HEK293 (cell line): ENCODE data around the gene TNFRSF25.
A peak's percentile ranks its signal among the peaks of the same experiment; 100 is the strongest.

Experiments
- BCL11B ChIP-seq: fragments of 450-650 bp; formaldehyde crosslinking; IDR thresholded peaks from 2 replicates; pipeline ENCODE4 v1.5.1; 2016; ENCODE audit warnings: low read depth, missing biosample characterization, missing genetic modification characterization
- GLI2 ChIP-seq: fragments of 450-650 bp; formaldehyde crosslinking; IDR thresholded peaks from 2 replicates; pipeline ENCODE4; 2017; ENCODE audit warnings: missing biosample characterization, missing genetic modification characterization, low read depth, borderline replicate concordance
- GLIS1 ChIP-seq: fragments of 450-650 bp; formaldehyde crosslinking; IDR thresholded peaks from 2 replicates; pipeline ENCODE4 v1.5.1; 2016; ENCODE audit warnings: missing biosample characterization, missing genetic modification characterization
- KLF17 ChIP-seq: fragments of 450-650 bp; formaldehyde crosslinking; IDR thresholded peaks from 2 replicates; pipeline ENCODE4 v1.5.1; 2016; ENCODE audit warnings: missing biosample characterization, missing genetic modification characterization
- MZF1 ChIP-seq: fragments of 450-650 bp; formaldehyde crosslinking; IDR thresholded peaks from 2 replicates; pipeline ENCODE4 v1.5.1; 2017; ENCODE audit warnings: missing biosample characterization, missing genetic modification characterization, borderline replicate concordance
- PATZ1 ChIP-seq: fragments of 450-650 bp; formaldehyde crosslinking; IDR thresholded peaks from 2 replicates; pipeline ENCODE4 v1.5.1; 2016; ENCODE audit warnings: missing biosample characterization, missing genetic modification characterization
- SP2 ChIP-seq: fragments of 450-650 bp; formaldehyde crosslinking; IDR thresholded peaks from 2 replicates; pipeline ENCODE4 v1.5.1; 2016; ENCODE audit warnings: missing biosample characterization, missing genetic modification characterization
- ZBTB17 ChIP-seq: fragments of 450-650 bp; formaldehyde crosslinking; IDR thresholded peaks from 2 replicates; pipeline ENCODE4 v1.5.1; 2016; ENCODE audit warnings: missing biosample characterization, missing genetic modification characterization
- ZBTB48 ChIP-seq: fragments of 450-650 bp; formaldehyde crosslinking; IDR thresholded peaks from 2 replicates; pipeline ENCODE4 v1.5.1; 2016; ENCODE audit warnings: missing biosample characterization, missing genetic modification characterization
- ZEB2 ChIP-seq: fragments of 450-650 bp; formaldehyde crosslinking; IDR thresholded peaks from 2 replicates; pipeline ENCODE4 v1.5.1; 2016; ENCODE audit warnings: missing biosample characterization, missing genetic modification characterization
- ZIC2 ChIP-seq: fragments of 450-650 bp; formaldehyde crosslinking; IDR thresholded peaks from 2 replicates; pipeline ENCODE4 v1.5.1; 2016; ENCODE audit warnings: missing biosample characterization, missing genetic modification characterization
- ZNF10 ChIP-seq: fragments of 450-650 bp; formaldehyde crosslinking; IDR thresholded peaks from 2 replicates; pipeline ENCODE4 v1.5.1; 2017; ENCODE audit warnings: missing biosample characterization, missing genetic modification characterization
- ZNF132 ChIP-seq: fragments of 450-650 bp; formaldehyde crosslinking; IDR thresholded peaks from 2 replicates; pipeline ENCODE4 v1.5.1; 2017; ENCODE audit warnings: missing biosample characterization, missing genetic modification characterization, borderline replicate concordance
- ZNF138 ChIP-seq: fragments of 450-650 bp; formaldehyde crosslinking; IDR thresholded peaks from 2 replicates; pipeline ENCODE4 v1.5.1; 2016; ENCODE audit warnings: missing biosample characterization, missing genetic modification characterization, borderline replicate concordance
- ZNF140 ChIP-seq: fragments of 450-650 bp; formaldehyde crosslinking; IDR thresholded peaks from 2 replicates; pipeline ENCODE4 v1.5.1; 2016; ENCODE audit warnings: missing biosample characterization, missing genetic modification characterization
- ZNF155 ChIP-seq: fragments of 450-650 bp; formaldehyde crosslinking; IDR thresholded peaks from 2 replicates; pipeline ENCODE4 v1.5.1; 2016; ENCODE audit warnings: missing biosample characterization, missing genetic modification characterization
- ZNF274 ChIP-seq, 2 experiments: fragments of 200-500 bp in 1 of 2; fragments of 450-650 bp in 1 of 2; sonication (Bioruptor generic) in 1 of 2; formaldehyde crosslinking in 1 of 2; IDR thresholded peaks; 2 replicates each; pipeline versions ENCODE4 v1.5.1 to v1.6.1; 2014 to 2016; ENCODE audit warnings: borderline replicate concordance in 1 of 2, inconsistent platforms in 1 of 2, low read length in 1 of 2, missing biosample characterization in 1 of 2, missing genetic modification characterization in 1 of 2
- ZNF416 ChIP-seq: fragments of 450-650 bp; formaldehyde crosslinking; IDR thresholded peaks from 2 replicates; pipeline ENCODE4 v1.5.1; 2016; ENCODE audit warnings: missing biosample characterization, missing genetic modification characterization
- ZNF426 ChIP-seq: fragments of 450-650 bp; formaldehyde crosslinking; IDR thresholded peaks from 2 replicates; pipeline ENCODE4 v1.5.1; 2017; ENCODE audit warnings: missing biosample characterization, missing genetic modification characterization, mild to moderate bottlenecking, inconsistent platforms, moderate library complexity
- ZNF473 ChIP-seq: fragments of 450-650 bp; formaldehyde crosslinking; IDR thresholded peaks from 2 replicates; pipeline ENCODE4 v1.5.1; 2017; ENCODE audit warnings: missing biosample characterization, missing genetic modification characterization
- ZNF488 ChIP-seq: fragments of 450-650 bp; formaldehyde crosslinking; IDR thresholded peaks from 2 replicates; pipeline ENCODE4 v1.5.1; 2016; ENCODE audit warnings: missing biosample characterization, missing genetic modification characterization
- ZNF561 ChIP-seq: fragments of 450-650 bp; IDR thresholded peaks from 2 replicates; pipeline ENCODE4 v1.5.1; 2018; ENCODE audit warnings: missing biosample characterization, missing genetic modification characterization, borderline replicate concordance
- ZNF610 ChIP-seq: fragments of 450-650 bp; formaldehyde crosslinking; IDR thresholded peaks from 2 replicates; pipeline ENCODE4 v1.5.1; 2016; ENCODE audit warnings: missing biosample characterization, missing genetic modification characterization, borderline replicate concordance
- ZNF621 ChIP-seq: fragments of 450-650 bp; formaldehyde crosslinking; IDR thresholded peaks from 2 replicates; pipeline ENCODE4 v1.5.1; 2017; ENCODE audit warnings: missing biosample characterization, missing genetic modification characterization
- ZNF654 ChIP-seq: fragments of 450-650 bp; formaldehyde crosslinking; IDR thresholded peaks from 2 replicates; pipeline ENCODE4 v1.5.1; 2016; ENCODE audit warnings: low read depth, missing biosample characterization, missing genetic modification characterization
- ZNF768 ChIP-seq: fragments of 450-650 bp; formaldehyde crosslinking; IDR thresholded peaks from 2 replicates; pipeline ENCODE4 v1.5.1; 2018; ENCODE audit warnings: missing biosample characterization, mild to moderate bottlenecking, missing genetic modification characterization
- ZSCAN23 ChIP-seq: fragments of 450-650 bp; formaldehyde crosslinking; IDR thresholded peaks from 2 replicates; pipeline ENCODE4 v1.5.1; 2016; ENCODE audit warnings: missing biosample characterization, missing genetic modification characterization
- TF ChIP-seq, protein P1 (sequence below): fragments of 450-650 bp; IDR thresholded peaks from 2 replicates; pipeline ENCODE4 v1.5.1; 2018; ENCODE audit warnings: missing biosample characterization, mild to moderate bottlenecking, missing genetic modification characterization
- TF ChIP-seq, protein P2 (sequence below): fragments of 450-650 bp; formaldehyde crosslinking; IDR thresholded peaks from 2 replicates; pipeline ENCODE4 v1.5.1; 2016; ENCODE audit warnings: missing biosample characterization, missing genetic modification characterization, low read depth
- TF ChIP-seq, protein P3 (sequence below): fragments of 450-650 bp; formaldehyde crosslinking; IDR thresholded peaks from 2 replicates; pipeline ENCODE4 v1.5.1; 2017; ENCODE audit warnings: missing biosample characterization, missing genetic modification characterization
- TF ChIP-seq, protein P4 (sequence below): fragments of 450-650 bp; formaldehyde crosslinking; IDR thresholded peaks from 2 replicates; pipeline ENCODE4 v1.5.1; 2017; ENCODE audit warnings: missing biosample characterization, missing genetic modification characterization

TNFRSF25 gene

GRCh38 chr1:6438047-6438525 lies 27.9 kb downstream of the TNFRSF25 start (continued):
- TF ChIP-seq, protein P1, sequence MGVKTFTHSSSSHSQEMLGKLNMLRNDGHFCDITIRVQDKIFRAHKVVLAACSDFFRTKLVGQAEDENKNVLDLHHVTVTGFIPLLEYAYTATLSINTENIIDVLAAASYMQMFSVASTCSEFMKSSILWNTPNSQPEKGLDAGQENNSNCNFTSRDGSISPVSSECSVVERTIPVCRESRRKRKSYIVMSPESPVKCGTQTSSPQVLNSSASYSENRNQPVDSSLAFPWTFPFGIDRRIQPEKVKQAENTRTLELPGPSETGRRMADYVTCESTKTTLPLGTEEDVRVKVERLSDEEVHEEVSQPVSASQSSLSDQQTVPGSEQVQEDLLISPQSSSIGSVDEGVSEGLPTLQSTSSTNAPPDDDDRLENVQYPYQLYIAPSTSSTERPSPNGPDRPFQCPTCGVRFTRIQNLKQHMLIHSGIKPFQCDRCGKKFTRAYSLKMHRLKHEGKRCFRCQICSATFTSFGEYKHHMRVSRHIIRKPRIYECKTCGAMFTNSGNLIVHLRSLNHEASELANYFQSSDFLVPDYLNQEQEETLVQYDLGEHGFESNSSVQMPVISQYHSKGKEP (tag by site-specific recombination) = no peak
- TF ChIP-seq SP2 (tag by site-specific recombination) = no peak
- no peak for TF ChIP-seq ZNF140 (tag by site-specific recombination)
- no peak for TF ChIP-seq ZNF610 (tag by site-specific recombination)
- TF ChIP-seq ZNF10 (tag by site-specific recombination) = no peak
- TF ChIP-seq, protein P2, sequence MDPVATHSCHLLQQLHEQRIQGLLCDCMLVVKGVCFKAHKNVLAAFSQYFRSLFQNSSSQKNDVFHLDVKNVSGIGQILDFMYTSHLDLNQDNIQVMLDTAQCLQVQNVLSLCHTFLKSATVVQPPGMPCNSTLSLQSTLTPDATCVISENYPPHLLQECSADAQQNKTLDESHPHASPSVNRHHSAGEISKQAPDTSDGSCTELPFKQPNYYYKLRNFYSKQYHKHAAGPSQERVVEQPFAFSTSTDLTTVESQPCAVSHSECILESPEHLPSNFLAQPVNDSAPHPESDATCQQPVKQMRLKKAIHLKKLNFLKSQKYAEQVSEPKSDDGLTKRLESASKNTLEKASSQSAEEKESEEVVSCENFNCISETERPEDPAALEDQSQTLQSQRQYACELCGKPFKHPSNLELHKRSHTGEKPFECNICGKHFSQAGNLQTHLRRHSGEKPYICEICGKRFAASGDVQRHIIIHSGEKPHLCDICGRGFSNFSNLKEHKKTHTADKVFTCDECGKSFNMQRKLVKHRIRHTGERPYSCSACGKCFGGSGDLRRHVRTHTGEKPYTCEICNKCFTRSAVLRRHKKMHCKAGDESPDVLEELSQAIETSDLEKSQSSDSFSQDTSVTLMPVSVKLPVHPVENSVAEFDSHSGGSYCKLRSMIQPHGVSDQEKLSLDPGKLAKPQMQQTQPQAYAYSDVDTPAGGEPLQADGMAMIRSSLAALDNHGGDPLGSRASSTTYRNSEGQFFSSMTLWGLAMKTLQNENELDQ (tag by site-specific recombination) = no peak
- no peak for TF ChIP-seq ZNF274 (IDR thresholded peaks at IDR 0.05; ENCODE audit: low read length)
- no peak for TF ChIP-seq ZNF274 (tag by site-specific recombination; IDR thresholded peaks at IDR 0.05; ENCODE audit: borderline replicate concordance)
- no peak for TF ChIP-seq BCL11B (tag by site-specific recombination)
- TF ChIP-seq GLIS1 (tag by site-specific recombination) = peak; percentile 77
- TF ChIP-seq MZF1 (tag by site-specific recombination) = no peak
- no peak for TF ChIP-seq ZNF138 (tag by site-specific recombination)
- TF ChIP-seq, protein P3, sequence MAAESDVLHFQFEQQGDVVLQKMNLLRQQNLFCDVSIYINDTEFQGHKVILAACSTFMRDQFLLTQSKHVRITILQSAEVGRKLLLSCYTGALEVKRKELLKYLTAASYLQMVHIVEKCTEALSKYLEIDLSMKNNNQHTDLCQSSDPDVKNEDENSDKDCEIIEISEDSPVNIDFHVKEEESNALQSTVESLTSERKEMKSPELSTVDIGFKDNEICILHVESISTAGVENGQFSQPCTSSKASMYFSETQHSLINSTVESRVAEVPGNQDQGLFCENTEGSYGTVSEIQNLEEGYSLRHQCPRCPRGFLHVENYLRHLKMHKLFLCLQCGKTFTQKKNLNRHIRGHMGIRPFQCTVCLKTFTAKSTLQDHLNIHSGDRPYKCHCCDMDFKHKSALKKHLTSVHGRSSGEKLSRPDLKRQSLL (tag by site-specific recombination) = no peak
- TF ChIP-seq ZNF561 = no peak
- TF ChIP-seq ZBTB17 (tag by site-specific recombination) = 0 out of 2 replicates have a peak, but pooled peaks have one; percentile 24
- peak; percentile 61 for TF ChIP-seq PATZ1 (tag by site-specific recombination)
- TF ChIP-seq ZNF155 = no peak
- TF ChIP-seq ZSCAN23 (tag by site-specific recombination) = no peak
- TF ChIP-seq ZNF768 (tag by site-specific recombination) = 0 out of 2 replicates have a peak, but pooled peaks have one; percentile 21
- TF ChIP-seq ZNF654 = peak; percentile 82
- TF ChIP-seq ZNF426 (tag by site-specific recombination) = no peak
- no peak for TF ChIP-seq ZIC2 (tag by site-specific recombination)
- no peak for TF ChIP-seq ZNF132
- no peak for TF ChIP-seq ZBTB48 (tag by site-specific recombination)
- TF ChIP-seq KLF17 (tag by site-specific recombination) = no peak
- TF ChIP-seq ZNF416 (tag by site-specific recombination) = no peak
- TF ChIP-seq, protein P4, sequence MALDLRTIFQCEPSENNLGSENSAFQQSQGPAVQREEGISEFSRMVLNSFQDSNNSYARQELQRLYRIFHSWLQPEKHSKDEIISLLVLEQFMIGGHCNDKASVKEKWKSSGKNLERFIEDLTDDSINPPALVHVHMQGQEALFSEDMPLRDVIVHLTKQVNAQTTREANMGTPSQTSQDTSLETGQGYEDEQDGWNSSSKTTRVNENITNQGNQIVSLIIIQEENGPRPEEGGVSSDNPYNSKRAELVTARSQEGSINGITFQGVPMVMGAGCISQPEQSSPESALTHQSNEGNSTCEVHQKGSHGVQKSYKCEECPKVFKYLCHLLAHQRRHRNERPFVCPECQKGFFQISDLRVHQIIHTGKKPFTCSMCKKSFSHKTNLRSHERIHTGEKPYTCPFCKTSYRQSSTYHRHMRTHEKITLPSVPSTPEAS (tag by site-specific recombination) = no peak
- TF ChIP-seq ZNF473 = no peak
- no peak for TF ChIP-seq ZNF488 (tag by site-specific recombination)
- peak; percentile 51; the same call in 1 of the 2 replicates for TF ChIP-seq ZEB2 (tag by site-specific recombination)
- no peak for TF ChIP-seq GLI2 (tag by site-specific recombination)
- TF ChIP-seq ZNF621 (tag by site-specific recombination) = no peak
